ENCODE measurements around the gene FOXP4. TPM values are rescaled to one million over a fixed set of nuclear protein-coding genes. Genes with fewer than 3 reads are reported as not detected.

The FOXP4 gene
- 3.1 and 3.5 TPM in 2 replicates for total RNA-seq (2014; rRNA removed; shearing (Covaris generic))

GRCh38 chr6:41545703-41546474, at the start of gene FOXP4:
Gene FOXP4, plus strand, starts transcription at chr6:41546381. Its CDS starts 19,380 bp downstream, at chr6:41565761.

GRCh38 chr6:41638002-41638934, 92.1 kb downstream of the FOXP4 start, which contains the start of gene MDFI:
Gene MDFI, plus strand, starts transcription at chr6:41638468. Its CDS starts 282 bp downstream, at chr6:41638750.

Small RNA genes within 50 kb of the gene (small RNA-seq; reads per million reads assigned to genes)
- not detected for gene MIR4641

Other genes with a start within 250 kb of the FOXP4 start
- not detected in 2 replicates for gene NCR2, start 210.8 kb upstream of the FOXP4 start, total RNA-seq (2014; rRNA removed; shearing (Covaris generic))
- gene MDFI, start 92.1 kb downstream of the FOXP4 start, total RNA-seq (2014; rRNA removed; shearing (Covaris generic)) = 1.2 and 1.8 TPM in 2 replicates
- gene TFEB, start 189.2 kb downstream of the FOXP4 start, total RNA-seq (2014; rRNA removed; shearing (Covaris generic)) = 3.3 TPM in 2 replicates
- not detected in 2 replicates for gene PGC, start 201.0 kb downstream of the FOXP4 start, total RNA-seq (2014; rRNA removed; shearing (Covaris generic))
- gene FRS3, start 233.5 kb downstream of the FOXP4 start, total RNA-seq (2014; rRNA removed; shearing (Covaris generic)) = 3.1 TPM in 2 replicates
- not detected in 2 replicates for gene PRICKLE4, start 234.4 kb downstream of the FOXP4 start, total RNA-seq (2014; rRNA removed; shearing (Covaris generic))
- 94.8 and 96.0 TPM in 2 replicates for gene TOMM6, start 241.3 kb downstream of the FOXP4 start, total RNA-seq (2014; rRNA removed; shearing (Covaris generic))

Data from A375 (cell line).